Caco-2 (cell line): Measurements from ENCODE around the gene HACD4. TPM values are rescaled to one million over a fixed set of nuclear protein-coding genes. Genes with fewer than 3 reads are reported as not detected.

Experiments used
- BruUV-seq: library from RNA; stranded (reverse); fragments of 400-500 nt; replicated peaks from 2 replicates; lab custom pipeline; 2021; lab: Mats Ljungman, UMichigan
- CTCF ChIA-PET: fragments of 300-600 bp; sonication (Branson Sonifier 250); formaldehyde crosslinking; loops from one replicate; lab custom pipeline; 2022; ENCODE audit warnings: antibody characterized with exemption; lab: Charles Lee
- POLR2A ChIA-PET: fragments of 300-600 bp; sonication (Branson Sonifier 250); formaldehyde crosslinking; loops from one replicate; lab custom pipeline; 2022; ENCODE audit warnings: antibody characterized with exemption; lab: Charles Lee
- DNase-seq, 2 experiments: peaks; one replicate each; pipeline versions ENCODE4 v3.0.0 to v3.0.0-alpha.2; 2020 to 2022
- H3K27me3 ChIP-seq: replicated peaks from 2 replicates; pipeline ENCODE4 v1.6.0; 2011; ENCODE audit warnings: low read length; ENCODE audit not compliant: control insufficient read depth, insufficient read depth
- H3K36me3 ChIP-seq: 2 replicates; pipeline ENCODE4 v1.5.1; 2011; ENCODE audit warnings: low read length; ENCODE audit not compliant: control insufficient read depth, insufficient read depth
- H3K4me1 ChIP-seq: fragments of 250-450 bp; sonication (Bioruptor Pico); 2 replicates; pipeline ENCODE4 v1.5.1; 2020; ENCODE audit warnings: mild to moderate bottlenecking
- H3K4me3 ChIP-seq: 2 replicates; pipeline ENCODE4 v1.5.1; 2011; ENCODE audit warnings: low read depth, mild to moderate bottlenecking, control low read depth, low read length
- H3K9me3 ChIP-seq: fragments of 250-450 bp; sonication (Bioruptor Pico); 2 replicates; pipeline ENCODE4 v1.5.1; 2020; ENCODE audit warnings: mild to moderate bottlenecking, moderate library complexity
- H3K27ac Mint-ChIP-seq: one replicate; pipeline ENCODE4 v1.8.0; 2022; ENCODE audit warnings: mixed read lengths; ENCODE audit not compliant: unreplicated experiment
- H3K27me3 Mint-ChIP-seq: one replicate; pipeline ENCODE4 v1.8.0; 2022; ENCODE audit warnings: mixed read lengths; ENCODE audit not compliant: insufficient read depth, unreplicated experiment
- H3K36me3 Mint-ChIP-seq: one replicate; pipeline ENCODE4 v1.8.0; 2022; ENCODE audit warnings: mild to moderate bottlenecking, mixed read lengths; ENCODE audit not compliant: insufficient read depth, unreplicated experiment
- H3K4me1 Mint-ChIP-seq: one replicate; pipeline ENCODE4 v1.8.0; 2022; ENCODE audit warnings: low read depth, mixed read lengths; ENCODE audit not compliant: unreplicated experiment
- H3K4me3 Mint-ChIP-seq: one replicate; pipeline ENCODE4 v1.8.0; 2022; ENCODE audit warnings: mild to moderate bottlenecking, moderate library complexity, mixed read lengths; ENCODE audit not compliant: unreplicated experiment
- H3K9me3 Mint-ChIP-seq: one replicate; pipeline ENCODE4 v1.8.0; 2022; ENCODE audit warnings: mixed read lengths; ENCODE audit not compliant: unreplicated experiment
- CTCF ChIP-seq, 2 experiments: fragments of 200-600 bp in 1 of 2; IDR thresholded peaks; 1 replicate in 1 of 2; 2 replicates in 1 of 2; pipeline versions ENCODE4 v1.5.1 to v1.8.0; 2011 to 2022; ENCODE audit warnings: antibody characterized with exemption in 1 of 2, control low read depth in 1 of 2, inconsistent platforms in 1 of 2, low read depth in 1 of 2, low read length in 1 of 2, mild to moderate bottlenecking in 1 of 2, moderate library complexity in 1 of 2; ENCODE audit not compliant: insufficient read depth in 1 of 2, severe bottlenecking in 1 of 2, unreplicated experiment in 1 of 2
- intact Hi-C: fragments of 100-400 bp; cut with micrococcal nuclease; formaldehyde crosslinking; loops from one replicate; pipeline ENCODE4 v1.10.0; 2022; ENCODE audit not compliant: unreplicated experiment
- total RNA-seq: library from RNA; stranded (reverse); gene quantifications from 2 replicates; pipeline ENCODE4 v1.2.3, GENCODE V29; 2022

The HACD4 gene
- total RNA-seq, 1 experiment from 2014 or later, result not detected

GRCh38 chr9:21015129-21015815 is 16.2 kb downstream of the HACD4 start:
- no peak overlapping the region for H3K4me3 Mint-ChIP-seq
- intact Hi-C loops, result no loop called here
- H3K27me3 ChIP-seq, result no peaks in the 10 kb centered on the region
- H3K36me3 Mint-ChIP-seq, result no peaks in the 10 kb centered on the region
- no peaks in the 10 kb centered on the region for H3K27me3 Mint-ChIP-seq
- no peak for DNase-seq
- BruUV-seq, result no TSS peak
- H3K4me1 Mint-ChIP-seq, result no peaks in the 10 kb centered on the region
- ChIA-PET CTCF (no interaction called here), POLR2A (no interaction called here)
- H3K27ac Mint-ChIP-seq, result no peak overlapping the region
- no peaks in the 10 kb centered on the region for H3K36me3 ChIP-seq
- no peaks in the 10 kb centered on the region for H3K9me3 Mint-ChIP-seq
- no peaks in the 10 kb centered on the region for H3K9me3 ChIP-seq
- no peak overlapping the region for H3K4me3 ChIP-seq
- no peaks in the 10 kb centered on the region for H3K4me1 ChIP-seq
- TF ChIP-seq CTCF (IDR thresholded peaks at IDR 0.05; ENCODE audit: insufficient read depth in 1 of 2, low read depth in 1 of 2, low read length in 1 of 2, severe bottlenecking in 1 of 2, unreplicated experiment in 1 of 2), result no peak

- ChIA-PET CTCF (no interaction called here), POLR2A (no interaction called here)
- Mint-ChIP-seq H3K4me1 (no peaks in the 10 kb centered on the region), H3K36me3 (peaks cover 7% of the 10 kb centered on the region), H3K4me3 (no peak overlapping the region), H3K9me3 (no peaks in the 10 kb centered on the region), H3K27ac (no peak overlapping the region), H3K27me3 (no peaks in the 10 kb centered on the region)
- no peak for TF ChIP-seq CTCF (IDR thresholded peaks at IDR 0.05; ENCODE audit: insufficient read depth in 1 of 2, low read depth in 1 of 2, low read length in 1 of 2, severe bottlenecking in 1 of 2, unreplicated experiment in 1 of 2)
- intact Hi-C loops, result loop anchor here (10.0 kb wide), 1 partner anchor 113 kb away; no protein-coding TSS in a partner anchor
- Histone ChIP-seq H3K9me3 (no peaks in the 10 kb centered on the region), H3K36me3 (no peaks in the 10 kb centered on the region), H3K4me3 (no peak overlapping the region), H3K27me3 (no peaks in the 10 kb centered on the region), H3K4me1 (no peaks in the 10 kb centered on the region)
- BruUV-seq, result no TSS peak
- no peak for DNase-seq
These were observed 29.4 kb downstream of the HACD4 start for GRCh38 chr9:21002040-21002439.

- ChIA-PET CTCF (no interaction called here), POLR2A (no interaction called here)
- TF ChIP-seq CTCF (IDR thresholded peaks at IDR 0.05; ENCODE audit: insufficient read depth in 1 of 2, low read depth in 1 of 2, low read length in 1 of 2, severe bottlenecking in 1 of 2, unreplicated experiment in 1 of 2), result no peak
- Mint-ChIP-seq H3K9me3 (no peaks in the 10 kb centered on the region), H3K4me1 (no peaks in the 10 kb centered on the region), H3K27me3 (no peaks in the 10 kb centered on the region), H3K36me3 (peaks cover 7% of the 10 kb centered on the region), H3K27ac (no peak overlapping the region), H3K4me3 (no peak overlapping the region)
- Histone ChIP-seq H3K9me3 (no peaks in the 10 kb centered on the region), H3K4me1 (no peaks in the 10 kb centered on the region), H3K36me3 (no peaks in the 10 kb centered on the region), H3K27me3 (no peaks in the 10 kb centered on the region), H3K4me3 (no peak overlapping the region)
- DNase-seq, result no peak
- intact Hi-C loops, result loop anchor here (10.0 kb wide), 1 partner anchor 113 kb away; no protein-coding TSS in a partner anchor
- no TSS peak for BruUV-seq
These were observed 29.9 kb downstream of the HACD4 start for GRCh38 chr9:21001581-21001980.
